Measurements from ENCODE around the gene IFT122. TPM values are rescaled to one million over a fixed set of nuclear protein-coding genes. Genes with fewer than 3 reads are reported as not detected.

IFT122 gene
- total and polyA plus RNA-seq, 12 donors, result 15.7 to 38.4 (median 23.6) TPM

- Histone ChIP-seq H3K36me3 (replicated peaks in 1 of 2) (peaks cover 0 to 7% of the 10 kb centered on the region in 2 donors), H3K27ac (peak overlapping the region; percentile 23 to 95 (median 89)), H3K4me1 (replicated peaks in 1 of 2) (peaks cover 10 to 28% of the 10 kb centered on the region in 2 donors), H3K9me3 (replicated peaks in 1 of 3) (no peaks in the 10 kb centered on the region), H3K4me3 (peak overlapping the region; percentile 48 to 84 (median 75)), H3K27me3 (no peaks in the 10 kb centered on the region)
- 1% methylated on average over 8 to 18 of the region's 18 CpGs for WGBS, 4 donors
- peak in 5 of 7 donors; percentile 27 to 40 (median 32) for DNase-seq
- TF ChIP-seq POLR2A (IDR thresholded peaks at IDR 0.05) (no peak), CTCF (IDR thresholded peaks at IDR 0.05) (no peak)
- intact Hi-C loops (cut with DNase I), result no loop called here
Observed at GRCh38 chr3:129398803-129399144, 41.2 kb upstream of the IFT122 start.

GRCh38 chr3:129399145-129399894 lies 40.7 kb upstream of the IFT122 start:
- 0 to 1% (median 1%) methylated on average over 24 to 25 of the region's 25 CpGs for WGBS, 4 donors
- H3K9me3 ChIP-seq (replicated peaks in 1 of 3), result no peaks in the 10 kb centered on the region
- peak overlapping the region; percentile 23 to 95 (median 89) for H3K27ac ChIP-seq
- H3K4me3 ChIP-seq, result peak overlapping the region; percentile 48 to 84 (median 75)
- peak; percentile 52 to 90 (median 80) for TF ChIP-seq CTCF (IDR thresholded peaks at IDR 0.05)
- peak in 1 of 2 donors; percentile 12 for TF ChIP-seq POLR2A (IDR thresholded peaks at IDR 0.05)
- intact Hi-C loops (cut with DNase I), result no loop called here
- H3K4me1 ChIP-seq (replicated peaks in 1 of 2), result peaks cover 10 to 28% of the 10 kb centered on the region in 2 donors
- H3K27me3 ChIP-seq, result no peaks in the 10 kb centered on the region
- DNase-seq, result peak; percentile 79 to 93 (median 90)
- H3K36me3 ChIP-seq (replicated peaks in 1 of 2), result peaks cover 0 to 7% of the 10 kb centered on the region in 2 donors

GRCh38 chr3:129399895-129400357 lies 40.1 kb upstream of the IFT122 start:
- Histone ChIP-seq H3K9me3 (replicated peaks in 1 of 3) (no peaks in the 10 kb centered on the region), H3K4me1 (replicated peaks in 1 of 2) (peaks cover 10 to 28% of the 10 kb centered on the region in 2 donors), H3K4me3 (peak overlapping the region in 2 of 4 donors; percentile 76 to 84), H3K36me3 (replicated peaks in 1 of 2) (peaks cover 0 to 7% of the 10 kb centered on the region in 2 donors), H3K27me3 (no peaks in the 10 kb centered on the region), H3K27ac (peak overlapping the region; percentile 23 to 95 (median 89))
- DNase-seq, result no peak
- 48 to 59% (median 52%) methylated on average over 8 of the region's 8 CpGs for WGBS, 4 donors
- TF ChIP-seq POLR2A (IDR thresholded peaks at IDR 0.05), result no peak
- peak in 3 of 6 experiments; percentile 1 to 28 (median 4) for TF ChIP-seq CTCF (IDR thresholded peaks at IDR 0.05)
- intact Hi-C loops (cut with DNase I), result no loop called here

GRCh38 chr3:129402210-129402609 lies 37.8 kb upstream of the IFT122 start:
- intact Hi-C loops (cut with DNase I), result no loop called here
- no peak for TF ChIP-seq POLR2A (IDR thresholded peaks at IDR 0.05)
- TF ChIP-seq CTCF (IDR thresholded peaks at IDR 0.05), result no peak
- Histone ChIP-seq H3K36me3 (replicated peaks in 1 of 2) (no peaks in the 10 kb centered on the region), H3K4me1 (replicated peaks in 1 of 2) (peaks cover 10 to 15% of the 10 kb centered on the region in 2 donors), H3K27ac (no peak overlapping the region), H3K4me3 (no peak overlapping the region), H3K27me3 (no peaks in the 10 kb centered on the region), H3K9me3 (replicated peaks in 1 of 3) (no peaks in the 10 kb centered on the region)
- WGBS, 4 donors, result 79 to 84% (median 81%) methylated on average over 7 of the region's 7 CpGs
- DNase-seq, result no peak
